Measurements from ENCODE around the gene BOD1L2.

BOD1L2 gene

DNA sequence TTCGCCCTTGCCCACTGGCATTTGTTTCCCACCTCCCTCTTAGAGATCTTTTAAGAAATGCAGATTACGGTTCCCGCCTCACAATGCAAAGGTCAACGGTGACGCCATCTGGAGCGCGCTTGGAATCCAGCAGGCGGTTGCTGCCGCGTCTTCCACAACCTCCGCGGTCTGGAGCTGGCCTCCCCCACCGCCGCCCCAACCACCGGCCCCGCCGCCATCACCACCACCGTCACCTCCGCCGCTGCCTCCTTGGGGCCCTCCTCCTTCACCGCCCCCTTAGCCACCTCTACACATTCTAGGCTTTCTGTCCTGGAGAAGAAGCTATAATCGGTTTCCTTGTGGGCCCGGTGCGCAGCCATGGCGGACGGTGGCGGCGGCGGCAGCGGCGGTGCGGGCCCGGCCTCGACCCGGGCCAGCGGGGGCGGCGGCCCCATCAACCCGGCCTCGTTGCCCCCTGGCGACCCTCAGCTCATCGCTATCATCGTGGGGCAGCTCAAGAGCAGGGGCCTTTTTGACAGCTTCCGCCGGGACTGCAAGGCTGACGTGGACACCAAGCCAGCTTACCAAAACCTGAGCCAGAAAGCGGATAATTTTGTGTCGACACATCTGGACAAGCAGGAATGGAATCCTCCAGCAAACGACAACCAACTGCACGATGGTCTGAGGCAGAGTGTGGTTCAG is at the start of gene BOD1L2:
BOD1L2 (plus strand) TSS at position 132 of the 681 bp plus-strand sequence; CDS start at position 358, 226 bp downstream.
- ChIA-PET POLR2A (no interaction called here), CTCF (interaction anchor here (1.1 kb wide), 1 partner anchor 18 kb away, joined by 4 read pairs; no protein-coding TSS in a partner anchor)
- DNase-seq (ENCODE audit: extremely low spot score): no peak
- TF ChIP-seq, protein P1, sequence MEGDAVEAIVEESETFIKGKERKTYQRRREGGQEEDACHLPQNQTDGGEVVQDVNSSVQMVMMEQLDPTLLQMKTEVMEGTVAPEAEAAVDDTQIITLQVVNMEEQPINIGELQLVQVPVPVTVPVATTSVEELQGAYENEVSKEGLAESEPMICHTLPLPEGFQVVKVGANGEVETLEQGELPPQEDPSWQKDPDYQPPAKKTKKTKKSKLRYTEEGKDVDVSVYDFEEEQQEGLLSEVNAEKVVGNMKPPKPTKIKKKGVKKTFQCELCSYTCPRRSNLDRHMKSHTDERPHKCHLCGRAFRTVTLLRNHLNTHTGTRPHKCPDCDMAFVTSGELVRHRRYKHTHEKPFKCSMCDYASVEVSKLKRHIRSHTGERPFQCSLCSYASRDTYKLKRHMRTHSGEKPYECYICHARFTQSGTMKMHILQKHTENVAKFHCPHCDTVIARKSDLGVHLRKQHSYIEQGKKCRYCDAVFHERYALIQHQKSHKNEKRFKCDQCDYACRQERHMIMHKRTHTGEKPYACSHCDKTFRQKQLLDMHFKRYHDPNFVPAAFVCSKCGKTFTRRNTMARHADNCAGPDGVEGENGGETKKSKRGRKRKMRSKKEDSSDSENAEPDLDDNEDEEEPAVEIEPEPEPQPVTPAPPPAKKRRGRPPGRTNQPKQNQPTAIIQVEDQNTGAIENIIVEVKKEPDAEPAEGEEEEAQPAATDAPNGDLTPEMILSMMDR (IDR thresholded peaks at IDR 0.05; ENCODE audit: control extremely low read depth, extremely low read depth, low read depth, missing control alignments): no peak

GRCh38 chr18:57107140-57107832 is 39.6 kb upstream of the BOD1L2 start:
- POLR2A ChIA-PET: interaction anchor here (0.6 kb wide), 1 partner anchor 10 kb away, joined by 3 read pairs; no protein-coding TSS in a partner anchor
- DNase-seq (ENCODE audit: extremely low spot score): no peak
- CTCF ChIA-PET: interaction anchor here (0.7 kb wide), 1 partner anchor 10 kb away, joined by 3 read pairs; no protein-coding TSS in a partner anchor
- TF ChIP-seq, protein P1 (IDR thresholded peaks at IDR 0.05; ENCODE audit: control extremely low read depth, extremely low read depth, low read depth, missing control alignments): no peak

DNA sequence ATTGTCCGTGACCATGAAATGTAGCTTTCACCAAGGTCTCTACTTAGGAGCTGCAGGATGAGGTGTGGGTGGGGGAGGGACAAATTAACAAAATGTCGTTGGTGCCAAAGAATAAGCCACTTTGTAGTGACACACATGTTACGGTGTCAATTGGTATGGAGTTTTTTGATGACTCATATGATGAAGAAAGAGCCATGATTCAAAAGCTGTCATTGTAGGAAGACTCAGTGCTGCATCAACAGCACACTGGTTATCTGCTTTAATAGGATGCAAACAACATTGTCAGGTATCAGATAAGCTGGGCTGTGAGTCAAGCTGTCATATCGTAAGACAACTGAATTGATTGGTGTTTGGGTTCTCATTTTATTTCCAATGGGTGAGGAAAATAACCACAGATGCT is 36.6 kb upstream of the BOD1L2 start:
- DNase-seq (ENCODE audit: extremely low spot score): no peak
- TF ChIP-seq, protein P1 (IDR thresholded peaks at IDR 0.05; ENCODE audit: control extremely low read depth, extremely low read depth, low read depth, missing control alignments): no peak
- POLR2A ChIA-PET: no interaction called here
- CTCF ChIA-PET: interaction anchor here (1.3 kb wide), 1 partner anchor 47 kb away, joined by 3 read pairs; no protein-coding TSS in a partner anchor

DNA sequence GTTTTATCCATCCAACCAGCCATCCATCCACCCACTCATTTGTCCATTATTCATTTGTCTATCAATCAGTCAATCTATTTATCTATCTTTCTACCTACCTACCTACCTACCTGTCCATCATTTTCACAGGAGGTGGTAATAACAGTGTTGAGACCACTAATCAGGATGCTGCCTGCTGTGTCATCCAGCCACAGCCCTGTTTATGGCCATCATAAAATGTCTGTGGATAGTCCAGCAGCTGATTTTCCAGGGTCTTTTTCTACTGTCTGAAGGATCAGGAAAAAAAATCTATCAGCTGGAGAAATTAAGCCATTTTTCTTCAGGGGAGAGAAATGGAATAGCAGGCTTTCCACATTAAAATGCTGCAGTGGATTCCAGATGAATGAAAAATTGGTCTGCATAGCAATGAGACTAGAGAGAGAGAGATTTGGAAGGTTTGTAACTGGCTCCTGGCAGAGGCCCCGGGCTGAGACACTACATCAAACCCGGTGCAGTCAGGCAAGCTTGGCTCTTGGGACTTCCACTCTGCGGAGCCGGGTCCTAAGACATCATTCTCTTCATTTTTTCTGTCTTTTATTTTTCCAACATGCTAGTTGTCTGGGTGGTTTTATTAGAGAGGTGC is 33.0 kb upstream of the BOD1L2 start:
- DNase-seq (ENCODE audit: extremely low spot score): no peak
- TF ChIP-seq, protein P1 (IDR thresholded peaks at IDR 0.05; ENCODE audit: control extremely low read depth, extremely low read depth, low read depth, missing control alignments): no peak
- ChIA-PET CTCF (no interaction called here), POLR2A (no interaction called here)

DNA sequence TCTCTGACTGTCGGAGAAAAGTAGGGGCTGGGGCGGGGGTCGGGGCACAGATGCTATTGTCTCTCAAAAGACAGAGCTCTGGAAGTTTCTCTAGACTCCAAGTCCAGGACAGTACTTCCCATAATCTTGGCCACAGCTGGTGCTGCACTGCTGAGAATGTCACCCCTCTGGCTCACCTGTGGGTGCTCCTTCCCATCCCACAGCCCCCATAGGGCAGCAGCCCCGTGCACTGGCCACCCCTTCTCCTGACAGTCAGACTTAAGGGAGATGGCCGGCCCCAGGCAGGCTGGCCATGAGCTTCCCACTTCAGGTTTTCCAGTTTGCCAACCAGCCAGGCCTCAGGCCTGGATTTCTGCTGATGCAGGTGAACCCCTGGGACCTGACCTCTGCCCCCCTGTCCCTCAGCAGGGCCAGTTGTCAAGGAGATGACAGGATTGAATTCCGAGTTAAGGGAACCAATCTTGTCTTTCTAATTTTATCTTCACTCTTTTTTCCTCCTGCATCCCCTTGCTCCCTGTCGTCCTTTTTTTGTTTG is 30.2 kb upstream of the BOD1L2 start:
- no peak for DNase-seq (ENCODE audit: extremely low spot score)
- TF ChIP-seq, protein P1 (IDR thresholded peaks at IDR 0.05; ENCODE audit: control extremely low read depth, extremely low read depth, low read depth, missing control alignments): no peak
- ChIA-PET POLR2A (interaction anchor here (0.6 kb wide), 1 partner anchor 155 kb away, joined by 3 read pairs; no protein-coding TSS in a partner anchor), CTCF (interaction anchor here (1.1 to 4.0 kb wide), 3 partner anchors 10 to 29 kb away, joined by 3 to 12 read pairs (median 3); no protein-coding TSS in a partner anchor)

GRCh38 chr18:57121542-57122112 is 25.3 kb upstream of the BOD1L2 start:
- ChIA-PET CTCF (no interaction called here), POLR2A (no interaction called here)
- TF ChIP-seq, protein P1 (IDR thresholded peaks at IDR 0.05; ENCODE audit: control extremely low read depth, extremely low read depth, low read depth, missing control alignments): no peak

More at GRCh38 chr18:57121542-57122112, 25.3 kb upstream of the BOD1L2 start:
- no peak for DNase-seq (ENCODE audit: extremely low spot score)
